GM15510 (cell line): ENCODE data around the gene RCAN3.

Experiments used
- POLR2A ChIP-seq: IDR thresholded peaks from 3 replicates; pipeline ENCODE4 v1.6.1; 2011; ENCODE audit warnings: borderline replicate concordance; ENCODE audit not compliant: insufficient read length; ENCODE audit errors: extremely low read depth

The RCAN3 gene

DNA sequence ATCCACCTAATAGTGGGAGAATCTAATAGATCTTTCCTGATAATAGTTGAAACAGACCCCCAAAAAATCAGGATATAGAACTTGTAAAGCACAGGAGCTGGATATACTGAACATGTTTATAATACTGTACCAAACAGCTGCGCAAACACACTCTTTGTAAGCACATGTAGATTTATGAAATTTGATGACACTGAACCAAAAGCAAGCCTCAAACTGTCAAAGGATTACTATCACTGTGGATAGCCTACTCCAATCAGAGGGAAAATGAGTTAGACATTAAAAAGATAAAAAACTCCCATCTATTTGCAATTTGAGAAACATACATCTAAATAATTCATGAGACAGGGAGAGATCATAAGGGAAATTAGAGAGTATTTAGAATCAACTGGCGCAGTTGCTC lies 26.1 kb downstream of the RCAN3 start:
- TF ChIP-seq POLR2A = no peak

GRCh38 chr1:24535021-24535424 lies 32.4 kb downstream of the RCAN3 start:
- TF ChIP-seq POLR2A = no peak

DNA sequence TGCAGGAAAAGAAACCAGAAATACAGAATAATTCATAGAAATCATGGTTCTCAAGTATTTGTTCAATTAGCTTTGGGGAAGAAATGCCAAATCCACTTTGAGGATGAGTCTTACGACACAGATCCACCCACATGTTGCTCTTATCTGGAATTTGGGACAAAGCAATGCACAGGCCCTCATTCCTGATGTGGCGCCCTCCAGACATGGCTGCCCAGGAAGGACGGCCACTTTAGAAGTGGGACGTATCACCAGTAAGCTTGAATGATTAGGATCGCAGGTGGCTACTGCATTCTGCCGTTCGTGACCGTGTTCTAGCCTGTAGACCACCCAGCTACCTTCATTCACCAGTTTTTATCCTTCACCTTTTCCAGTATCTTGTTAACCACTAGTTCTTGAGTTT lies 33.1 kb downstream of the RCAN3 start:
- no peak for TF ChIP-seq POLR2A

DNA sequence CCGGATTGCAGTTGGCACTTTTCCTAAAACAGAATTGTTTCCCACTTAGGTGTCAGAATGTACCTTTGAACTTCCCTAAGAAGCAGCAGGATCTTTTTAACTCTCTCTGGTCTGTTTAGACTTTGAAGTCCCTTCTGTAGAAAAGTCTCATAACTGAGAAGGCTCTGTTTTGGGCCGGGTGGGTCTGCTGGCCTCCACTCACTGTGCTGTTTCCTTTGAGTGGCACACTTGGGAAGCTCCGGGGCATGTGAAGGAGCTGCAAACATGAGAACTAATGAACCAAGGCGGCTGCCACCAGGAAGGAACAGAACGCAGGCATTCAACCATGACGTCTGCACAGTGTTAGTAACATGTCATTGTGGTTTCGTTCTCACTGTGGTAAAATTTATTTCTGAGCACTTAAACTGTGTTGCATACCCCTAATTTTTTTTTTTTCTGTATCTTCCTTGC lies 33.8 kb downstream of the RCAN3 start:
- no peak for TF ChIP-seq POLR2A

- no peak for TF ChIP-seq POLR2A
Observed at GRCh38 chr1:24540051-24540905, 37.6 kb downstream of the RCAN3 start.

- no peak for TF ChIP-seq POLR2A
Observed at GRCh38 chr1:24540906-24541710, 38.5 kb downstream of the RCAN3 start.

DNA sequence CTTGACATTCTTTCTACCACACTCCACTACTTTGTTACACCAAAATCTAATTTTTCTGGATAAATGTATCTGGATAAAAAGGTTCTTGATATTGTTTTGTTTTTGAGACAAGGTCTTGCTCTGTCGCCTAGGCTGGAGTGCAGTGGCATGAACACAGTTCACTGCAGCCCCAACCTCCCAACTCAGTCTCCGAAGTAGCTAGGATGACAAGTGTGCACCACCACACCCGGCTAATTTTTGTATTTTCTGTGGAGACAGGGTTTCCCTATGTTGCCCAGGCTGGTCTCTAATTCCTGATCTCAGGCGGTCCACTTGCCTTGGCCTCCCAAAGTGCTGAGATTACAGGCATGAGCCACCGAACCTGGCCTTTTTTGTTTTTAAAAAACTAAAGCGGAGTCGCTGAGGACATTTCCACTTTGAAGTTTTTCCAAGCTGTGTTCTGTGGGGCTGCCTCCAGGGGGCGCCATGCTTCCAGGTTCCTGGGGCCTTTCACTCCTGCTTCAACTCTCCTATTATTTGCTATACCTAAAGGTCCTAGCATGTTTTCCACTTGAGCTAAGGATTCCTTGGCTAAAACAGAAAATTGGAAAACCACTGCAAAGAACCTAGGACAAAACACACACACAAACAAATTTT lies 39.2 kb downstream of the RCAN3 start:
- no peak for TF ChIP-seq POLR2A

- no peak for TF ChIP-seq POLR2A
Observed at GRCh38 chr1:24544239-24544638, 41.6 kb downstream of the RCAN3 start.

GRCh38 chr1:24545662-24546061 lies 43.0 kb downstream of the RCAN3 start:
- TF ChIP-seq POLR2A = no peak

GRCh38 chr1:24547195-24547594 lies 44.6 kb downstream of the RCAN3 start:
- TF ChIP-seq POLR2A = no peak

DNA sequence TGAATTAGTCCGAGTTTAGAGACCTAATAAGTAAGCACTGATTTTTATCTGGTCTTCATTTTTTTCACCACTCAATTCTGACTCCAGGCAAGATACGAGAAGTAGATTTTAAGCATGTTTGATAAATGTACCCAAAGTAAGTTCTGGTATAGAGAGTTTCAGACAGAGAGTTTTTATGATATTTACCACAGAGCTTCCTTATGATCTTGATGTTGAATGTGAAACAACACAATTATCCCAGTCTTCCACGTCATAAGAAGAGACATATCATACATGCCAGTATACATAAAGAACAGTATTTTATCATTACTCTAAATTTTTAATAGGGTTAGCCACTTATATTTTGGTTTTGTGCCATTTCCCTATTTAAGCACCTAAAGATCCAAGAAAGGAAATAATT lies 45.4 kb downstream of the RCAN3 start:
- TF ChIP-seq POLR2A = no peak

- TF ChIP-seq POLR2A = no peak
Observed at GRCh38 chr1:24551290-24551959, 48.8 kb downstream of the RCAN3 start.

DNA sequence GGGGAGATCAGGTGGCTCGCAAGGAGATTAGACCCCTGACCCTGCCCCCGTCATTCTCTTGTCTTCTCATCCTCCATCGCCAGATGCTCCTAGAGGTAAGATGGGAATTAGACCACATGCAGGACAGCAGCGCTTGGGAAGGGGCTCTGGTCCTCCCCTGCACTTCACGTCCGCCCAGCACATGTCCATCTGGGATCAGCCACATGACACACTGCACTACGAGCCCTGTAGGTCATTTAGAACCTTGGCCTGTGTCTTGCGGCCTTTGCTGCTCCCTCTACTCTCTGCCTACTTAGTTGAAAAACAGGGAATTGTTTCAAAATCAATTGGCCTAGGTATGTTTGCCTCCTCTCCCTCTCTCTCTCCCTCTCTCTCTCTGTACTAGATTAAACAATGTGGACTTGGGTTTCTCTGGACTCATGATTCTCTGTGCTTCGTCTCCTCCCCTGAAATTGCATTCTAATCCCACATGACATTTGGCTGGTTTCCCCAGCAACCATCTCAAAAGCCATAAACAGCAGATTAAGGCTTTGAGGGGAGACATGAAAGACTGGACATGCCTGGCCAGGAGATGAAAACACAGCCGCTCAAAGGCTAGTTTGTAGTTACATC lies 49.4 kb downstream of the RCAN3 start:
- no peak for TF ChIP-seq POLR2A

DNA sequence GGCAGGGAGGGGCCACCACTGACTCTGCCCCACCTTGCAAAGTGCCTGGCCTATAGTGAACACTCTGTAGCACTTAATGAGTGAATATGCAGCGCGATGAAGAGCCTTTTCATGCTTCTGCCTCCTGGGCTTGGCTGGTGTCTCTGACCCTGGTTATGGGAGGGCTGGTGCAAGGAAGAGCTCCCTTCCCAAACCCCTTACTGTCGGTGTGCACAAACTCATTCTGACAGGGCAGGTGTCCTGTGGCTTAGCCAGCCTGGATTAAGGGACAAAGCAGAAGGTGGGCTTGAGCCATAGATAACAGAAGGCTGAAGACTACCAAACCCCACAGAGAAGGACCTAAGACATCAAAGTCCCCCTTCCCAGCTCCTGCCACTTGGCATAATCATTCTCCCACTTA lies 51.3 kb downstream of the RCAN3 start:
- no peak for TF ChIP-seq POLR2A
